ENCODE measurements around the gene KCTD16.

- TF ChIP-seq CTCF (IDR thresholded peaks at IDR 0.05; ENCODE audit: low read length) (no peak), EZH2 (optimal IDR thresholded peaks at IDR 0.05; ENCODE audit: low read depth, low read length) (no peak)
Observed at GRCh38 chr5:144177548-144177947, 6.9 kb downstream of the KCTD16 start.
